AG04449 (cell line): Measurements from ENCODE around the gene CGREF1.

Experiments
- CTCF ChIA-PET: fragments of 350-600 bp; formaldehyde crosslinking; extraction: SDS; loops from one replicate; lab custom pipeline; 2021; ENCODE audit warnings: antibody characterized with exemption; lab: Yijun Ruan, JAX
- POLR2A ChIA-PET: fragments of 400-600, 350-600 bp; formaldehyde crosslinking; extraction: SDS; loops from one replicate; lab custom pipeline; 2020; ENCODE audit warnings: antibody characterized with exemption, inconsistent platforms; lab: Yijun Ruan, JAX
- DNase-seq: peaks from one replicate; pipeline ENCODE4 v3.0.0-alpha.2; 2010; ENCODE audit warnings: low read depth, low spot score
- H3K4me3 ChIP-seq: 2 replicates; pipeline ENCODE4 v1.5.1; 2011; ENCODE audit warnings: low read depth, mild to moderate bottlenecking, control low read depth, low read length
- TF ChIP-seq, protein P1 (sequence below): IDR thresholded peaks from one replicate; pipeline ENCODE4 v1.5.1; 2011; ENCODE audit warnings: mild to moderate bottlenecking, moderate library complexity, low read length, control low read depth, inconsistent platforms; ENCODE audit not compliant: insufficient read depth; ENCODE audit errors: missing control alignments

CGREF1 gene

DNA sequence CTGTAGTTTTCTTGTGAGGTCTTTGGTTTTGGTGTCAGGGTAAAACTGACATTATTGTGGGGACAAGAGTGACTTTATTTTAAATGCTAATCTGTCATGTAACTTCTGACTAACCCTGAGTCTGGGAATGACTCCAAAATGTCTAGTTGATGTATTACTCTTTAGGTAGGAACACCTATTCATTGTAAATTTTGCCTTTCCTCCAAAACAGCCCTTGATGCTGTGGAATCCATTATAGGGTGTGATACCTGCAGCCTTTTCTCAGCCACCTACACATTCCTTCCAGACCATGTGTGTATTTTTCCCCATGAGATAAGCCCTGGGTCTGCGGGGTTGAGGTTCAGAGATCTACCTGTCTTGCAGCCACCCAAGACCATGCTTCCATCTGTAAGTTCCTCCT, 24.4 kb upstream of the CGREF1 start:
- no peak overlapping the region for H3K4me3 ChIP-seq
- no peak for DNase-seq
- ChIA-PET CTCF (interaction anchor here (1.3 to 1.6 kb wide), 2 partner anchors 15 to 23 kb away, joined by 3 read pairs; no protein-coding TSS in a partner anchor), POLR2A (no interaction called here)
- TF ChIP-seq, protein P1, sequence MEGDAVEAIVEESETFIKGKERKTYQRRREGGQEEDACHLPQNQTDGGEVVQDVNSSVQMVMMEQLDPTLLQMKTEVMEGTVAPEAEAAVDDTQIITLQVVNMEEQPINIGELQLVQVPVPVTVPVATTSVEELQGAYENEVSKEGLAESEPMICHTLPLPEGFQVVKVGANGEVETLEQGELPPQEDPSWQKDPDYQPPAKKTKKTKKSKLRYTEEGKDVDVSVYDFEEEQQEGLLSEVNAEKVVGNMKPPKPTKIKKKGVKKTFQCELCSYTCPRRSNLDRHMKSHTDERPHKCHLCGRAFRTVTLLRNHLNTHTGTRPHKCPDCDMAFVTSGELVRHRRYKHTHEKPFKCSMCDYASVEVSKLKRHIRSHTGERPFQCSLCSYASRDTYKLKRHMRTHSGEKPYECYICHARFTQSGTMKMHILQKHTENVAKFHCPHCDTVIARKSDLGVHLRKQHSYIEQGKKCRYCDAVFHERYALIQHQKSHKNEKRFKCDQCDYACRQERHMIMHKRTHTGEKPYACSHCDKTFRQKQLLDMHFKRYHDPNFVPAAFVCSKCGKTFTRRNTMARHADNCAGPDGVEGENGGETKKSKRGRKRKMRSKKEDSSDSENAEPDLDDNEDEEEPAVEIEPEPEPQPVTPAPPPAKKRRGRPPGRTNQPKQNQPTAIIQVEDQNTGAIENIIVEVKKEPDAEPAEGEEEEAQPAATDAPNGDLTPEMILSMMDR: no peak

DNA sequence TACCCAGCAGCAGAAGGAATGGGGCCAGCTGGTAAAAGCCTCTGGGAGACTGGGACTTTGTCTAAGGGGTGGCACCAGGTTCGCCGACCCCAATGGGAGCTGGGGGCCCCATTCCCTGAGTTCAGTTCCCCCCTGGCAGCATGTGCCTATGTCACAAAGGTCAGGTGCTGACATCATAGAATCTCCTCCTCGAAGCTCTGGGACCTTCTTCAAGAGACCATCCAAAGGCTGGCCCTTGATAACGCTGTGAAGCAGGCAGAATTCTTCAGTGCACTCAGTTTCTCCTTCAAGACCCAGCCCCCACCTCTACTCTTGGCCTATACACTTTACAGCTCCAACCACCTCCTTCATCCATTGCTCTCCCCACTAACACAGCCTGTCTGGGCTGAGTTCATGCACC, 20.4 kb upstream of the CGREF1 start, which contains the start of gene PRR30:
Gene PRR30 (minus strand): TSS at position 101 of the 400 bp plus-strand sequence. CDS start 1,081 bp downstream, outside the sequence.
- TF ChIP-seq, protein P1: no peak
- POLR2A ChIA-PET: no interaction called here
- CTCF ChIA-PET: interaction anchor here (1.5 kb wide), 1 partner anchor 31 kb away, joined by 3 read pairs; no protein-coding TSS in a partner anchor
- no peak within 1 kb of the TSS for H3K4me3 ChIP-seq
- DNase-seq: no peak

DNA sequence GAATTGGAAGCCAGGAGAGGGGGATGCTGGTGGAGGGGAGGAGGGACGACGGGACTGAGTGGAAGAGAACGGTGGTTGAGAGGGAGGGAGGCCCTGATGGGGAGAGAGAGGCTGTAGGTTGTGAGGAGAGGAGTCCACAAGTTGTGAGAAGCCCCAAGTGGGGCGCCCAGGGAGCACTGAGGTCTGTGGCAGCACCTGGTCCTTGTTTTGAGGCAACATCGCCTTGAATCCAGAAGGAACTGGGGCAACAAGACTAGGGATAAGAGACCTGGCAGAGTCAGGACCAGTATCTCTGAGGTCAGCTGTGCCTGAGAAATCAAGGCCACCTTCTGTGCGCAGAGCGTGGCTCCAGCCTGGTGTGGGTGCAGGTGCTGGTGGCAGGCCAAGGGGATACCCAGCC, 19.2 kb upstream of the CGREF1 start:
- ChIA-PET CTCF (interaction anchor here (1.5 kb wide), 1 partner anchor 32 kb away, joined by 3 read pairs; no protein-coding TSS in a partner anchor), POLR2A (no interaction called here)
- TF ChIP-seq, protein P1: no peak
- no peak overlapping the region for H3K4me3 ChIP-seq
- DNase-seq: no peak

DNA sequence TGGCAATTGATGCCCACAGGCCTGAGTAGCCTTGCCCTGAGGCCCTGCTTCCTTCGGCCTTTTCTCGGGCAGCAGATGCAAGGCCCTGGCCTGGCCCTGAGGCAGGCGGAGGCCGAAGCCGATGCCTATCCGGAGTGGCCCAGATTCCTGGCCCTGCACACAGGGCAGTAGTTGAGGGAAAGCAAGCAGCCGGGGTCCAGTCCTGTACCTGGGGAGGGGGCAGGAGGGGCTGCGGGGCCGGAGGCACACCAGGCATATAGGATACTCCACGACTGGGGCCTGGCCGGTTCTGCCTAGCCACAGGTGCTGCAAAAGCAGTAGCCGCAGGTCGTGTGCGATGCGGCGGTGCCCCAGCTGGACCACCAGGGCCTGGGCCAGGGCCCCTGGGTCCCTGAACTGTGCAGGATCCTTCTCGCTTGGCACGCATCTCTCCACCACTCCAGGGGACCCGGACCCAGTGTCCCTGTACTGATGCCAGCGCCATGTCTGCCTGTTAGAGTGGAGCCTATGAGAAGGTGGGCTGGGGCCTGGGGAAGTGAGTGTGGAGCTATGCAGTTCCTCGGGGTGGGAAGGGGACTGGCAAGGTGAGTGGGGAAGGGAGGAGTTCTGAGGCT, 18.5 kb upstream of the CGREF1 start:
- DNase-seq: no peak
- TF ChIP-seq, protein P1: no peak
- ChIA-PET CTCF (no interaction called here), POLR2A (no interaction called here)
- no peak overlapping the region for H3K4me3 ChIP-seq

DNA sequence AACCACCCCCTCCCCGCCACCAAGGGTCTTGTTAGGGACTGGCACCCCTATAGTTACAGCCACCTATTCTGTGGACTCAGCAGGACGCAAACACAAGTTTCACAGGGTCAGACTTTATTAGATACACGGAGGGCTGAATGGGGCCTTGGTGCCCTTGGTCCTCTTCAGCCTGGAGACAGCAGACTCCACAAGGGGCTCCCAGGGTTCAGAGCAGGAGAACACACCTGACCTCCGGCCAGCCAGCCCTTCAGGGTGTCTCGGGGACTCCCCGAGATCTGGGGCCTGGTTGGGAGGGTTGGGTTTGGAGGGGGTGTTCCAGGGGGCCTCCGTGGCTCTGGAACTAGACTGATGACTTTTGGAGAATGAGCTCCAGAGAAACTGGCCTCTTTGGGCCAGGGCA, 17.8 kb upstream of the CGREF1 start:
- no peak overlapping the region for H3K4me3 ChIP-seq
- CTCF ChIA-PET: interaction anchor here (0.7 kb wide), 1 partner anchor 58 kb away, joined by 3 read pairs; no protein-coding TSS in a partner anchor
- TF ChIP-seq, protein P1: no peak
- no peak for DNase-seq
- POLR2A ChIA-PET: interaction anchor here (0.6 kb wide), 1 partner anchor 64 kb away, joined by 3 read pairs; no protein-coding TSS in a partner anchor

DNA sequence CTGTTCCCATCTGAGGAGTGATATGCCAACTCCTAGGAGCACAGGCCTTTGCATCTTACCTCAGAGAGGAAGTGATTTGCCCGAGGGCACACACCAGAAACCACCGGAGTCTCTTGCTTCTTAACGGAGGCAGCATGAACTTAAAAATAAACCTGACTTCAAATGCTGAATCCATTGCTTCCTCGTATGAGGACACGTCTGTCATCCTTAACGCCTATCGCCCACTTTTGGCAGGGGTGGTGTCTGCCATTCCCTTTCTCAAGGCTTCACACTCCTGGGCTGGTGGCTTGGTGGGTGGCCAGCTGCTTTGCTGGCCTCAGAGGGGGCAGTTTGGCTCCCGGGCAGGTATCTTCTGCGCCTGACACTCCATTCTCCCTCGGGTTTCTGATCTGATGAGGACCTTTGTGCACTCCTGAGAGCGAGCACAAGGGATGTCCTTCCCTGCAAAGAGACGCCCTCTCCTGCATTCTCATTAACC, 16.6 kb upstream of the CGREF1 start:
- DNase-seq: no peak
- TF ChIP-seq, protein P1: no peak
- ChIA-PET CTCF (interaction anchor here (2.7 to 4.2 kb wide), 2 partner anchors 11 to 57 kb away, joined by 18 to 51 read pairs; partner anchors contain the start of gene ABHD1), POLR2A (no interaction called here)
- no peak overlapping the region for H3K4me3 ChIP-seq
